ENCODE measurements around the gene SMAD2. TPM values are rescaled to one million over a fixed set of nuclear protein-coding genes. Genes with fewer than 3 reads are reported as not detected.

Gene SMAD2
- total and polyA plus RNA-seq, 2 of the 8 experiments (the other 6 are each of a cell fraction or from before 2014, with no cell fraction given) = 28.4 to 124 TPM

GRCh38 chr18:47800248-47800647 lies 130.2 kb downstream of the SMAD2 start:
- Histone ChIP-seq H3K4me2 (ENCODE audit: insufficient read depth in 1 of 2, low read depth in 2 of 2, low read length in 2 of 2) (no peak overlapping the region), H3K4me1 (replicated peaks in 1 of 4; ENCODE audit: control insufficient read depth in 3 of 4, insufficient read depth in 4 of 4, low read length in 3 of 4) (peaks cover 0 to 3% (median 0%) of the 10 kb centered on the region in 4 experiments; a peak in 2 of 7 replicates), H3K14ac (ENCODE audit: insufficient read length) (no peak overlapping the region), H3K36me3 (ENCODE audit: control insufficient read depth in 2 of 4, insufficient read depth in 4 of 4, low read length in 3 of 4) (no peaks in the 10 kb centered on the region), H3K27ac (ENCODE audit: low read depth, low read length) (no peak overlapping the region), H4K91ac (replicated peaks; ENCODE audit: insufficient read length, low read length) (no peak overlapping the region), H3K9me3 (ENCODE audit: insufficient read depth in 2 of 2, low read depth in 1 of 2, low read length in 1 of 2) (no peaks in the 10 kb centered on the region; a peak in 1 of 4 replicates), H2BK20ac (ENCODE audit: low read length) (no peak overlapping the region), H4K20me1 (replicated peaks in 1 of 2; ENCODE audit: control insufficient read depth in 1 of 2, insufficient read depth in 2 of 2, low read length in 2 of 2) (no peaks in the 10 kb centered on the region), H3K4ac (replicated peaks; ENCODE audit: insufficient read length, low read depth, low read length) (no peak overlapping the region), H2AFZ (ENCODE audit: low read length) (no peak overlapping the region), H3K27me3 (replicated peaks in 1 of 4; ENCODE audit: control insufficient read depth in 3 of 4, extremely low read depth in 1 of 4, insufficient read depth in 3 of 4, low read length in 3 of 4) (no peaks in the 10 kb centered on the region), H2AK5ac (ENCODE audit: low read depth, low read length) (no peak overlapping the region), H4K5ac (ENCODE audit: insufficient read length, low read depth, low read length) (no peak overlapping the region), H3K18ac (ENCODE audit: extremely low read depth, low read length) (no peak overlapping the region), H3K23me2 (ENCODE audit: low read depth, low read length) (peaks cover 2% of the 10 kb centered on the region; the same call in 1 of the 2 replicates), H2BK15ac (ENCODE audit: low read length) (no peak overlapping the region), H3K4me3 (ENCODE audit: extremely low read depth in 1 of 4, insufficient read depth in 2 of 4, low read depth in 3 of 4, low read length in 4 of 4) (no peak overlapping the region), H3K79me1 (ENCODE audit: low read depth, low read length) (no peaks in the 10 kb centered on the region), H3K79me2 (ENCODE audit: control insufficient read depth in 1 of 2, insufficient read depth in 2 of 2, low read length in 2 of 2) (no peaks in the 10 kb centered on the region), H3K9ac (replicated peaks in 1 of 4; ENCODE audit: extremely low read depth in 1 of 4, low read depth in 3 of 4, low read length in 3 of 4) (no peak overlapping the region), H2BK12ac (ENCODE audit: low read depth, low read length) (no peak overlapping the region), H3K23ac (ENCODE audit: insufficient read length) (no peak overlapping the region), H2BK120ac (replicated peaks; ENCODE audit: low read depth, low read length) (no peak overlapping the region), H2BK5ac (ENCODE audit: low read depth, low read length) (no peak overlapping the region), H4K8ac (ENCODE audit: extremely low read depth, insufficient read depth, low read length) (no peak overlapping the region), H3K56ac (replicated peaks; ENCODE audit: insufficient read length, low read depth, low read length) (no peak overlapping the region)
- POLR2A ChIA-PET (ENCODE audit: partially characterized antibody) = interaction anchor here (1.8 kb wide), 1 partner anchor 19 kb away, joined by 5 read pairs; no protein-coding TSS in a partner anchor
- no peak for FAIRE-seq
- no peak for DNase-seq (ENCODE audit: low read depth in 1 of 2, low spot score in 2 of 2)
- CTCF ChIA-PET (ENCODE audit: partially characterized antibody) = interaction anchor here (2.3 kb wide), 1 partner anchor 11 kb away, joined by 7 read pairs; no protein-coding TSS in a partner anchor
- WGBS, 2 experiments (ENCODE audit: extremely low coverage in 1 of 2, insufficient coverage in 1 of 2, insufficient read length in 1 of 2, insufficient replicate concordance in 2 of 2, low coverage in 1 of 2, low lambda C conversion rate in 2 of 2, missing lambda C conversion rate in 1 of 2) = 91% methylated on average over 9 of the region's 10 CpGs; no CpG with 5 or more reads in 1 of the 2 experiments
- no peak for TF ChIP-seq JUN (IDR thresholded peaks at IDR 0.05; ENCODE audit: low read depth, low read length)
- no peak for TF ChIP-seq MAFK (IDR thresholded peaks at IDR 0.05; ENCODE audit: low read depth, low read length)
- no peak for TF ChIP-seq JUND (IDR thresholded peaks at IDR 0.05; ENCODE audit: low read length)
- TF ChIP-seq TAF7 (optimal IDR thresholded peaks at IDR 0.05; ENCODE audit: borderline replicate concordance, low read depth, low read length) = no peak
- no peak for TF ChIP-seq NANOG (IDR thresholded peaks at IDR 0.05; ENCODE audit: insufficient read depth, low read depth, low read length, poor library complexity, severe bottlenecking)
- TF ChIP-seq CBX5 (IDR thresholded peaks at IDR 0.05; ENCODE audit: low read depth, low read length) = no peak
- no peak for TF ChIP-seq RFX5 (IDR thresholded peaks at IDR 0.05; ENCODE audit: borderline replicate concordance, low read depth, low read length)
- no peak for TF ChIP-seq ASH2L (IDR thresholded peaks at IDR 0.05; ENCODE audit: low read length)
- no peak for TF ChIP-seq TBP (IDR thresholded peaks at IDR 0.05; ENCODE audit: low read depth, low read length)
- TF ChIP-seq CEBPB (IDR thresholded peaks at IDR 0.05; ENCODE audit: low read depth, low read length) = no peak
- TF ChIP-seq, protein P1, sequence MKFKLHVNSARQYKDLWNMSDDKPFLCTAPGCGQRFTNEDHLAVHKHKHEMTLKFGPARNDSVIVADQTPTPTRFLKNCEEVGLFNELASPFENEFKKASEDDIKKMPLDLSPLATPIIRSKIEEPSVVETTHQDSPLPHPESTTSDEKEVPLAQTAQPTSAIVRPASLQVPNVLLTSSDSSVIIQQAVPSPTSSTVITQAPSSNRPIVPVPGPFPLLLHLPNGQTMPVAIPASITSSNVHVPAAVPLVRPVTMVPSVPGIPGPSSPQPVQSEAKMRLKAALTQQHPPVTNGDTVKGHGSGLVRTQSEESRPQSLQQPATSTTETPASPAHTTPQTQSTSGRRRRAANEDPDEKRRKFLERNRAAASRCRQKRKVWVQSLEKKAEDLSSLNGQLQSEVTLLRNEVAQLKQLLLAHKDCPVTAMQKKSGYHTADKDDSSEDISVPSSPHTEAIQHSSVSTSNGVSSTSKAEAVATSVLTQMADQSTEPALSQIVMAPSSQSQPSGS (IDR thresholded peaks at IDR 0.05; ENCODE audit: low read length) = no peak
- TF ChIP-seq POLR2A (IDR thresholded peaks at IDR 0.05; ENCODE audit: control extremely low read depth in 1 of 2, low read depth in 2 of 2, low read length in 2 of 2) = no peak
- no peak for TF ChIP-seq KDM5A (IDR thresholded peaks at IDR 0.05; ENCODE audit: low read length)
- TF ChIP-seq CHD1 (IDR thresholded peaks at IDR 0.05; ENCODE audit: low read depth, low read length) = no peak
